KBM-7 (cell line): ENCODE results near the gene ADAM33.

Source experiments
- DNase-seq: peaks from one replicate; pipeline ENCODE4 v3.0.0-alpha.2; 2015
- in situ Hi-C: fragments of 300-500 bp; cut with MboI; formaldehyde crosslinking; loops from 2 replicates; pipeline ENCODE4 v1.14.3; 2020; ENCODE audit warnings: low sequenced_read_pairs, low pct_unique_long_range_greater_than_20kb, mixed read lengths

ADAM33 gene

GRCh38 chr20:3681931-3682781 is at the start of gene ADAM33:
TSS of gene ADAM33 (minus strand) at chr20:3682010. CDS start at chr20:3682004, 6 bp downstream.
- in situ Hi-C loops: no loop called here
- no peak for DNase-seq

DNA sequence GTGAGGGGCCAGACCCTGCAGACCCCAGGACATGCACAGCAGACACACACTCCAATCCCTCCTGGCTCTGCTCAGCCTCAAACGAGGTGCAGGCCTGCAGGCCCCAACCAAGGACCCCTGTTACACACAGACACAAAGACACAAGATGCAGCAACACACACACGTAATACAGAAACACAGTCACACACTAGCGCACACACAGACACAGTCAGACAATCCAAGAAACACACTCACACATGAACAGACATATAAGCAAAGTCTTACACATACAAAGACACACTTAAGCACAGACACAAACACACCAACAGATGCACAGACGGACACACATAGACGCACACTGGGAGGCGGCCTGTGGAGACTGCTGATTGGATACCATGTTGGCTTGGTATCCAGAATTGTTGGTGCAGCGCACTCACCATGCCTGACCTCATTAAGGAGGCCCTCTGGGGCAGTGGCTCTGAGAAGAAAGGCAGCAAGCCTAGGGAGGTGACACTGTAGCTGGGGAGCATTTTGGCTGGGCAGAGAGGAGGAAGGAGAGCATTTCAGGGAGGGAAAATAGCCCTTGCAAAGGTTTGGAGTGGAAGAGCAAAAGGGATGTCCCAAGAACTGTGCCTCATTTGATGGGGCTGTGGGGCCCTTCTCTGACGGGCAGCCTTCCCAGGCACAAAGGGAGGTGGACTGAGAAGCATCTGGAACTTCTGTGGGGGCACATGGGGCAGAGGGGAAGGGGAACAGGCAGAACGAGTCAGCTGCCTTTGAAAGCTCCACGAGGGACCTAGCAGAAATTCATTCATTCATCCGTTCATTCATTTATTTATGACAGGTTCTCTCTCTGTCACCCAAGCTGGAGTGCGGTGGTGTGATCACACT is 49.2 kb upstream of the ADAM33 start:
- DNase-seq: no peak
- in situ Hi-C loops: no loop called here

GRCh38 chr20:3729811-3730540 is 48.2 kb upstream of the ADAM33 start:
- in situ Hi-C loops: no loop called here
- DNase-seq: no peak

- DNase-seq: no peak
Measured at GRCh38 chr20:3729378-3729777, 47.6 kb upstream of the ADAM33 start.

DNA sequence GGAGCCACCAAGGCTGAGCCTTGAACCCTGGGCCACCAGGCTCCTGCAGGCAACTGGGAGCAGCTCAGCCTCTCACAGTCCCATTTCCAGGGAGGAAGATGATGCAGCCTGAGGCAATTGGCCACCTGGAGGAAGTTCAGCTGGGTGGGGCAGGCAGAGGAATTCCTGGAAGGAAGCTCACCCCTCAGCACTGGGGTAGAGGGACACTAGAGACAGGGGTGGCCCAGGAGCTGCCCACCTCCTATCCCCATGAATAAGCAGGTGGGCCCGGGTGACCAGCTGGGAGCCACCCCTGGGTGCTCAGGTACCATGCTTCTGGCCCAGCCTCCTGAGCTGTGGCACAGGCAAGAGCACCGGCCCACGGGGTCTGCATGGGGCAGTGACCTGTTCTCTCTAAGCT is 47.1 kb upstream of the ADAM33 start:
- in situ Hi-C loops: no loop called here
- DNase-seq: no peak

More at GRCh38 chr20:3729378-3729777, 47.6 kb upstream of the ADAM33 start:
- in situ Hi-C loops: no loop called here

DNA sequence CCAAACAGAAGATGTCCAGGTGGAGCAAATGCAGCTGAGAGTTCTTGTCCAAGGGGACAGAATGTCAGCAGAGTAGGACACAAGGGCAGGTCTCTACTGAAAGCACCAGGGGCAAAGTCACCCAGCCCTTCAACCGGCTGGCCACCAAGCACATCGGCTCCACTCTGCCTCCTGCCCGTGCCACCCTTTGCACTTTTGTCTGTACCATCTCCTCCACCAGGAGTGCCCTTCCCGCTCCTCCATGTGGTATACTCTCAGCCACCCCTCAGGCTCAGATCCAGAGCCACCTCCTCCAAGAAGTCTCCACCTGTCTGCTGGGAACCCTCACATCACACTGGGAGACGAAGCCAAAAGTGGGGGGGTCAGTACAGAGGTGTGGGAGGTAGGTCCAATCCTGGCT is 46.5 kb upstream of the ADAM33 start:
- in situ Hi-C loops: no loop called here
- DNase-seq: no peak

DNA sequence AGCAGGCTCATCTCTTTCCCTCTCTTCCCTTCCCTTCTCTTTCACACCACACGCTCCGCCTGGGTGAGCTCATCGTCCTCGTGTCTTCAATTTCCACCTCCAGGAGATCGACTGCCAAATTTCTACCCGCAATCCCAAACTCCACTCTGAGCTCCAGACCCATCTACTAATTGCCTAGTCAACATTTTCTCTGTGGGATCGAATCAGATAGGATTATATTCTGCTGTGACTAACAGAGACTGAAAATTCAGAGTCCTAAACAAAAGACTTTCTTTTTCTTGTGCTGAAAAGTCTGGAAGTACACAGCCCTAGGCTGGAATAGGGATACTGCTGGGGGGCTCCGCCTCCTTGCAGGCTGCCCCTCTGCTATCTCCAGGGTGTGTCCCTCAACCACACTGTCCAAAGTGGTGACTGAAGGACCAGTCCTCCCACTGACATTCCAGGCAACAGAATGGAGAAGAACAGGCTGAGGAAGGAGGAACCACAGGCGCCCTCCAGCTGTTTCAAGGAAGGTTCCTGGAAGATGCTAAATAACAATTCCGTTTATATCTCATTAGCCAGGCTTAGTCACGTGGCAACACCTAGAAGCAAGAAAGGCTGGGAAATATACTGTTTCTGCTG is 45.7 kb upstream of the ADAM33 start:
- in situ Hi-C loops: no loop called here

GRCh38 chr20:3724356-3724755 is 42.5 kb upstream of the ADAM33 start:
- DNase-seq: no peak
- in situ Hi-C loops: no loop called here

More for the DNA sequence above, 45.7 kb upstream of the ADAM33 start:
- no peak for DNase-seq

DNA sequence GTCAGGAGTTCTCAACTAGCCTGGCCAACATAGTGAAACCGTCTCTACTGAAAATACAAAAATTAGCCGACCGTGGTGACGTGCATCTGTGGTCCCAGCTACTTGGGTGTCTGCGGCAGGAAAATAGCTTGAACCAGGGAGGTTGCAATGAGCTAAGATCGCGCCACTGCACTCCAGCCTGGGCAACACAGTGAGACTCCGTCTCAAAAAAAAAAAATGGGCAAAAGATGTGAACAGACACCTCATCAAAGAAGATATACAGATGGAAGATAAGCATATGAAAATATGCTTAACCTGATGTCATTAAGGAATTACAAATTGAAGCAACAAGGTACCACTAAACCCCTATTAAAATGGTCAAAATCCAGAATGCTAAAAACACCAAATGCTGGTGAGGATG is 41.5 kb upstream of the ADAM33 start:
- in situ Hi-C loops: no loop called here
- no peak for DNase-seq

GRCh38 chr20:3721912-3722311 is 40.1 kb upstream of the ADAM33 start:
- in situ Hi-C loops: no loop called here
- no peak for DNase-seq

GRCh38 chr20:3720626-3721025 is 38.8 kb upstream of the ADAM33 start:
- no peak for DNase-seq
- in situ Hi-C loops: no loop called here

DNA sequence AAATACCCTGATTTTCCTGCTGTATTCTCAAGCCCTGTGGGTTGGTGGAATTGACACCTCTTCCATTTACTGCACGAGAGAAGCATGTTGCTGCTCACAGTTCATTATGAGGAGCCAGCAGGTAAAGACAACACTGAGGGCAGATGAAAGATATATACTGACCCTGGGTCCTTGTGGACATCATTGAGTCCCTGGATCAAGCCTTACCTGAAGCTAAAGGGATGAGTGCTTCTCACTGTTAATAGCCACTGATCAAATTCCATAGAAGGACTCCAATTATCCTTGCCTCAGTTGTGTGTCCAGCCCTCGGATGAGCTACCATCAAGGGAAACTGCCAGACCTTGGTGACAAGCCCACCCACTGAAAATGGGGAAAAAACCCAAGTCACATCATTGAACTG is 38.3 kb upstream of the ADAM33 start:
- in situ Hi-C loops: no loop called here
- DNase-seq: no peak

- no peak for DNase-seq
- in situ Hi-C loops: no loop called here
Measured at GRCh38 chr20:3719046-3719445, 37.2 kb upstream of the ADAM33 start.

GRCh38 chr20:3716195-3716834 is 34.5 kb upstream of the ADAM33 start:
- in situ Hi-C loops: no loop called here
- DNase-seq: peak; percentile 57

- in situ Hi-C loops: no loop called here
- DNase-seq: no peak
Measured at GRCh38 chr20:3714092-3714491, 32.3 kb upstream of the ADAM33 start.

DNA sequence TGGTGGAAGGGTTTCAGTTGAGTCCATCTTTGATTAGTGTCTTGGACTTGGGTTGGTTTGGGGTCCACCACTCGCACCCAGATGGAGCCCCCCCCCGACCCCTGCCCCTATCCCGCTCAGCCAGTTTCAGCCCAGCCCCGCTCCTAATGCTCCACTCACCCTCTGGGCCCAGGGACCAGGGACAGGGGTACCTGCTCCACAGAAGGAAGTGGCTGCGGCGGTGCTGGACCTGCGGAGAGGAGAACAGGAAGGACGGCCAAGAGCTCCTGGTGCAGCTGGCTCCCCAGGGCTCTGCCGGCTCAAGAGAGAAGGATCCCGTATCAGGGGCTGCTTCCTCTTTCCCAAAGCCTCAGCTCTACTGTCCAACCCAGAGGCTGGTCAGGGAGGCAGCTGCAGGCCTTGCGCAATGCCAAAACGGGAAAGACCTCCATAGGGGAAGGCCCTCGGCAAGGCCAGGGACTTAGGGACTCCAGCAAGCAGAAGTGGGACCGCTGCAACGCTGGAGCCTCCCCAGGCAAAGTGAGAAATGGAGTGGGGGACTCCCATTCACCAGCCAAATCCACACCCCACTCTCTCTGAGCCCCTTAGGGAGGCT is 30.6 kb upstream of the ADAM33 start, which contains the start of gene SIGLEC1:
Gene SIGLEC1 (minus strand): TSS at position 322 of the 595 bp plus-strand sequence. CDS start 5,472 bp downstream, outside the sequence.
- peak; percentile 79 for DNase-seq

GRCh38 chr20:3711484-3711941 is 29.7 kb upstream of the ADAM33 start:
- DNase-seq: no peak
- in situ Hi-C loops: no loop called here

More for the DNA sequence above, 30.6 kb upstream of the ADAM33 start, which contains the start of gene SIGLEC1:
- in situ Hi-C loops: no loop called here
